Measurements from ENCODE around the gene DENND5A. TPM values are rescaled to one million over a fixed set of nuclear protein-coding genes. Genes with fewer than 3 reads are reported as not detected.

The DENND5A gene
- total and polyA plus RNA-seq, 8 donors = 20.0 to 32.1 (median 26.0) TPM

GRCh38 chr11:9208726-9209501 lies 56.2 kb downstream of the DENND5A start:
- ATAC-seq = no peak

GRCh38 chr11:9207229-9207628 lies 57.9 kb downstream of the DENND5A start:
- H3K27me3 ChIP-seq = no peaks in the 10 kb centered on the region
- no peak for DNase-seq
- no peak for FAIRE-seq
- peaks cover 0 to 10% (median 6%) of the 10 kb centered on the region in 3 donors for H3K36me3 ChIP-seq
- peaks cover 0 to 9% (median 0%) of the 10 kb centered on the region in 3 donors for H3K4me1 ChIP-seq
- intact Hi-C loops (cut with DNase I) = no loop called here
- H3K9me3 ChIP-seq = no peaks in the 10 kb centered on the region
- WGBS, 2 donors = 94 to 98% methylated on average over 2 of the region's 2 CpGs
- no peak for ATAC-seq
- H3K27ac ChIP-seq = no peak overlapping the region
- H3K4me3 ChIP-seq = no peak overlapping the region
- no peak for TF ChIP-seq CTCF (IDR thresholded peaks at IDR 0.05)

More at GRCh38 chr11:9208726-9209501, 56.2 kb downstream of the DENND5A start:
- Histone ChIP-seq H3K4me1 (peaks cover 0 to 9% (median 0%) of the 10 kb centered on the region in 3 donors), H3K36me3 (no peaks in the 10 kb centered on the region), H3K27me3 (no peaks in the 10 kb centered on the region), H3K4me3 (no peak overlapping the region), H3K27ac (no peak overlapping the region), H3K9me3 (no peaks in the 10 kb centered on the region)
- no peak for TF ChIP-seq CTCF (IDR thresholded peaks at IDR 0.05)
- no peak for FAIRE-seq
- intact Hi-C loops (cut with DNase I) = no loop called here
- DNase-seq = no peak
- WGBS, 2 donors = 85 to 90% methylated on average over 8 of the region's 8 CpGs

- TF ChIP-seq CTCF (IDR thresholded peaks at IDR 0.05) = no peak
- no peak overlapping the region for H3K27ac ChIP-seq
- DNase-seq = no peak
- peaks cover 0 to 9% (median 0%) of the 10 kb centered on the region in 3 donors for H3K4me1 ChIP-seq
- no peaks in the 10 kb centered on the region for H3K27me3 ChIP-seq
- no peaks in the 10 kb centered on the region for H3K9me3 ChIP-seq
- no peak for ATAC-seq
- WGBS, 2 donors = 87 to 90% methylated on average over 2 of the region's 2 CpGs
- intact Hi-C loops (cut with DNase I) = no loop called here
- H3K36me3 ChIP-seq = peaks cover 0 to 10% (median 6%) of the 10 kb centered on the region in 3 donors
- no peak overlapping the region for H3K4me3 ChIP-seq
- no peak for FAIRE-seq
These were observed 58.7 kb downstream of the DENND5A start for GRCh38 chr11:9206496-9206895.

- TF ChIP-seq CTCF (IDR thresholded peaks at IDR 0.05) = no peak
- H3K36me3 ChIP-seq = peaks cover 0 to 10% (median 6%) of the 10 kb centered on the region in 3 donors
- DNase-seq (no peak), ATAC-seq (no peak), FAIRE-seq (no peak)
- no peaks in the 10 kb centered on the region for H3K4me1 ChIP-seq
- H3K9me3 ChIP-seq = no peaks in the 10 kb centered on the region
- no peak overlapping the region for H3K27ac ChIP-seq
- intact Hi-C loops (cut with DNase I) = no loop called here
- H3K4me3 ChIP-seq = no peak overlapping the region
- WGBS, 2 donors = 85 to 90% methylated on average over 12 of the region's 12 CpGs
- no peaks in the 10 kb centered on the region for H3K27me3 ChIP-seq
These were observed 61.3 kb downstream of the DENND5A start for GRCh38 chr11:9203691-9204311.
